ENCODE measurements around the gene USP54.

DNA sequence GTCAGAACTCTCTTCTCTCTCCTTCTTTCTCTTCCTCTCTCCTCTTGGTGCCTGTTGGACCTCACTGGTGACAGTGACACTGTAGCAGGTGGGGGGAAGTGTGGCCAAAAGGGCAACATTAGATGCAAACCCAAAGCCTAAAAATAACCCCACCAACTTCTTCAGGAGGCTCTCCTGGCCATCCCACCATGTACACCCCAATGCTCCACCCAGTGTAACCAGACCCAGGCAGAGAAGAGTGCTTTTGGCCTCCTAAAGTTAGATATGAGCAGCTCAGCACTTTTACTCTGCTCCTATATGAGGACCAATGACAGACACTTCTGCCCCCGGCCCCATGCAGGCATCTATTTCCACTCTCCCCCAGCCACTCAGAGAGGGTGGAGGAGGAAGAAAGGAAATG is 44.6 kb upstream of the USP54 start:
- no peak for TF ChIP-seq TARDBP (IDR thresholded peaks at IDR 0.05)
- no peak for TF ChIP-seq FOXM1 (IDR thresholded peaks at IDR 0.05; ENCODE audit: borderline replicate concordance)
- TF ChIP-seq SP1 (IDR thresholded peaks at IDR 0.05), result no peak
- no peak for TF ChIP-seq ELF4 (IDR thresholded peaks at IDR 0.05)
- no peak for TF ChIP-seq SUZ12 (IDR thresholded peaks at IDR 0.05)
- no peak for TF ChIP-seq ZNF384 (IDR thresholded peaks at IDR 0.05)
- TF ChIP-seq FOXK2 (IDR thresholded peaks at IDR 0.05), result no peak
- TF ChIP-seq BHLHE40 (IDR thresholded peaks at IDR 0.05; ENCODE audit: borderline replicate concordance), result no peak
- TF ChIP-seq LEF1 (IDR thresholded peaks at IDR 0.05; ENCODE audit: borderline replicate concordance), result no peak
- TF ChIP-seq, protein P1, sequence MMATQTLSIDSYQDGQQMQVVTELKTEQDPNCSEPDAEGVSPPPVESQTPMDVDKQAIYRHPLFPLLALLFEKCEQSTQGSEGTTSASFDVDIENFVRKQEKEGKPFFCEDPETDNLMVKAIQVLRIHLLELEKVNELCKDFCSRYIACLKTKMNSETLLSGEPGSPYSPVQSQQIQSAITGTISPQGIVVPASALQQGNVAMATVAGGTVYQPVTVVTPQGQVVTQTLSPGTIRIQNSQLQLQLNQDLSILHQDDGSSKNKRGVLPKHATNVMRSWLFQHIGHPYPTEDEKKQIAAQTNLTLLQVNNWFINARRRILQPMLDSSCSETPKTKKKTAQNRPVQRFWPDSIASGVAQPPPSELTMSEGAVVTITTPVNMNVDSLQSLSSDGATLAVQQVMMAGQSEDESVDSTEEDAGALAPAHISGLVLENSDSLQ (IDR thresholded peaks at IDR 0.05), result no peak
- TF ChIP-seq ARNT (IDR thresholded peaks at IDR 0.05), result no peak
- TF ChIP-seq CTBP1 (IDR thresholded peaks at IDR 0.05; ENCODE audit: borderline replicate concordance), result no peak
- TF ChIP-seq FOXA1 (IDR thresholded peaks at IDR 0.05), result no peak
- TF ChIP-seq HDGF (IDR thresholded peaks at IDR 0.05; ENCODE audit: borderline replicate concordance), result no peak

Measured in HEK293T (cell line).